HK-2 (cell line): ENCODE data around the gene HOXB6.

Experiments
- DNase-seq: peaks from one replicate; pipeline ENCODE4 v3.0.0-alpha.2; 2018; ENCODE audit not compliant: unreplicated experiment

HOXB6 gene

DNA sequence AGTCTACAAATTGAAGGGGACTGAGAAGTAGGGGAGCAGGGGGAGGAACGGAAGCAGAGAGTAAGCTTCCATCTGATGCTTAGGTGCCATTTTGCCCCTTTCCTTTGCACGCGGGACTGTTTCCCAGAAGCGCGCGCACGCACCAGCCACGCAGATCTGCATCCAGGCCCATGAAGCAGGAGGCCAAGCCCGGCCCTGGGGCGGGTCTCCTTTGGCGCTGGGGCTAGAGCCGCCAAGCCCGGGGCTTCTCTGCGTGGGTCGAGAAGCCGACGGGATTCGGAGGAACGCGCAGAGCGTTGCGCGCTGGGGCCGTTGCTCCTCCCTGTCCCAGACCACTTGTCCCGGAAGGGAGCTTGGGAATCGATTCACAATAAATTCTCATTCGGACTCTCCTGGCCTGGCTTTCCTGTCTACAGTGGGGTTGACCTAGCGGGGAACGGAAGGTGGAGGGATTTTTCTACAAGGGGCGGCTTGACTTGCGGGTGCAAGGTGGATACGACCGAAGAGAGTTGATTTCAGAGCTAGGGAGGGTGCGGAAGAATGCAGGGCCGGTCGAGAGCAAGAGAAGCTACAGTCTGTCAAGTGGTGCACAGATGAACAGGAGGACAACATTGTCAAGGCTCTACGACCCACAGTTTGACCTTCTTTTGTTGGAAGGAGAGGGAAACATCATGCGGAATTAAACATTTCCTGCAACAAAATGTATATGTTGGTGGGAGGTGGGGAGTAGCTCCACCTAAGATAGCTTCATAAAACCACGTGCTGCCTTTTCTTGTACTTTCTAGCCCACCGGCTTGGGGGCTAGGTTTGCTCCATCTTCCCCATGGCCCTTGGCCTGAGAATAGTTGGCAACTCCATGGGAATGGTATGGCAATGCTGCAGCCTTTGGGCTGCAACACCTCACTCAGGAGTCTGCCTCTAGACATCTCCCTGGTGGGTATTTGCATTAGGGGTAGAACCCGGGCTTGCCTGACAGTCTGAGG lies 16.9 kb upstream of the HOXB6 start:
- DNase-seq: no peak

DNA sequence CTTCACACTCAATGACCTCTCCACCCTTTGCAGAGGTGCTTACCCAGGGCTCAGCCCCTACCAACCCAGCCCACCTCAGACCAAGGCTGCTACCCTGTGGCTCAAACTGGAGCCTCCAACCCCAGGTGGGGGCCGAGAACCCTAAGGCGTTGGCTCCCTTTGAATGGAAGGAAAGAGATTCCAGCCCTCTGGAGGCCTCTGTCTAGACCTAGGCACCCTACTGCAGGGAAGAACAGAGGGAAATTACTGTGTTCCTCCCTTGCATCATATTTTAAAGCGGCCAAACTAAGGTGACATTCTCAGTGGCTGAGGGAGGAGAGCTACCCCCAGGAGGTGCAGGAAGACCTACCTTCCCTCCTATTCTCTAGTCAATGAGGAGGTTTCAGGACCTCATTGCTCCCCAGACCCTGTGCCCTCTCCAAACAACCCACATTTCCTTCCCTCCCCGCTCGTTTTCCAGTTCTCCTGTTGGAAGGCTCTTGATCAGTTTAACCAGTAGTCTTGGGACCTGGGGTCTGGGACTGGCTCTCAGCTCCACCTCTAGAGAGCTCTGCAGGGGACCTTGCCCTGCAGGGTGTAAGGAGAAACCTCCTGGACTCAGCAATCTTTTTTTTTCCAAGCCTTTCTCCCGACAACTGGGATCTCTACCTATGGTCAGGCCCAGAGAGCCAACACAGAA lies 15.8 kb upstream of the HOXB6 start:
- DNase-seq: no peak

DNA sequence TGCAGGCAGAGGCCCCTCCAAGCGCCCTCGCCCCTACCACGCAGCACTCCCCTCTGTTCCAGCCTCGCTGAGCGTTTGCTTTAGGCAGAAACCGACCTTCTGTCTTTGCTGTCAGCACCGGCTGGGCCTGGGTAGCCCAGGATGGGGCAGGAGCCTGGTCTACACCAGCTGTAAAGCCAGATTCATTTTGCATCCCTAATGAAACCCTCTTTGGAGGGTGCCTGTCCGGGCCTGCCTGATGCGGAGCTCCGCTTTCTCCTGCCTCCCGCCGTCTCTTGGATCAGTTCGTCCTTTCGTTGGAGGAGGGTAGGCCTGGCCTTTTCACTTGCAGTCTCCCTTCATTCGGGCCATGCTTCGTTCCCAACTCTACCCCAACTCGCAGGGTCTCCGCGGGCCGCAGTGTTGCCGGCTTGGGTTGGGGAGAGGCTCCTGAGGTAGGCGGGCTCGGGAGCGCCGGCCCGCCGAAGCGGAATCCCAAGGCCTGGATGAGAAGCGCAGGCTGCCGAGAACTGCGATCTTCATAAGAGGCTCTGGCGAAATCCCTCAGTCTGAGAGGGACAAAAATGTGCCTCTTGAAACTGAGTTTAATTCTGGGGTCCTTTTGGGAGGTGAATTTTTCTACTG lies 15.2 kb upstream of the HOXB6 start:
- DNase-seq: no peak

DNA sequence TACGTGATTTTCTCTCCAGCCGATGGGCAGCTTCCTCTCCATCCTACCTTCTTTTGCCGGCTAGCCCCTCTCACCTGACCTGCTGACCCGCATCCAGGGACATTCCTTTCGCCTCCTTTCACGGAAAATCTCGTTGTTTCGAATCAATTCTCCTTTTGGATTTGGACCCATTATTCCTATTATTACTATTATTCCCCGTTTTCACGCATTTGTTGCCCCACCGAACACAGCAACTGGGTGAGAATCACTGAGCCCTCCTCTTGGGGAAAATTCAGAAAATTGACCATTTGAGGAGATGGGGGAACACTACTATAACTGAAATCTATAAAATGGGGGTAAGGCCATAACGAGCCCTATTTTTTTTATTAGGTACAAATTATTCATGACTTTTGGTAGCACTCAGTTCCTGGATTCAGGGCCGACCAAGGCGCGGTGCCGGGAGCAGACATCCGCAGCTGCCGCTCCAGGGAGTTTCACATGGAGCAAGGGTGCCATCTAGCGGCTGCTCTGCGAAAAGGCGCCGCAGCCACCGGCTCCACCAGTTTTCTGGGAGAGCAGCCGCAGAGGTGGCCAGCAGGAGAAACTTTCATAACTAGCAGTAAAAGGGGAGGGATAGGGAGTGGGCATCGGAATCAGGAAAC lies 13.6 kb upstream of the HOXB6 start:
- peak; percentile 92 for DNase-seq

DNA sequence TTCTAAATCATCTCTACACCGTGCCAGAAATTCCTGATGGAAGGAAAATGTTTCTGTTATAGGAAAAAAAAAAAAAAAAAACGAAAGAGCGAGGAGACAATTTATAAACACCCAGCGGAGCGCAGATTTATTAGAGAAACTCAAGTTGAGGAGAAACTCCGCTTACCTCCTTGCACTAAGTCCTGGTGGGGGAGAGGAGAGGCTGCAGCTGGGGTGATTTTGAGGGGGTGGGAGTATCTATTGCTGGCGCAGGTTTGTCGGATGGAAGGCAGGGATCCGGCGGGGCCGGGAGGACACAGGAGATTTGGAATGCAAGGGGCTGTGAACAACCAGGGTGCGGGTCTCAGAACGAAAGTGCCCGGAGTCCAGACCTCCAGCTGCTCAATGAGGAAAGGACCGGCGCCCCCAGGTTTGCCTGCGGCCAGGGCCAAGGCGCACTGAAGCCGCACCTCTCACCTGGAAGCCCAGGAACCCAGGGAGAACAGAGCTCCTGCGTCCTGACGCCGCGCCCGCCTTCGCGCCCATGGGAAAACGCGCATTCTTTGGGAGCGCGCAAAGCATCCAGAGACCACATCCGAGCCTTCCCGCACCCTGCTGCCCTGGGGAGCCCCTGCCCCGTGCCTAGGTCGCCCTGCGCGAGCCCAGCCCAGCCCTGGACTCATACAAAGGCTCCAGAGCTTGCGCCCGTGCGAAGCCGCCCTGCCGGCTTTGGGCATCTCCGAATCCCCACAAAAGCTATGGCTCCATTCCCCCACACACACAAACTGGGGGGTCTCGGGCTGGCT lies 12.9 kb upstream of the HOXB6 start:
- no peak for DNase-seq

DNA sequence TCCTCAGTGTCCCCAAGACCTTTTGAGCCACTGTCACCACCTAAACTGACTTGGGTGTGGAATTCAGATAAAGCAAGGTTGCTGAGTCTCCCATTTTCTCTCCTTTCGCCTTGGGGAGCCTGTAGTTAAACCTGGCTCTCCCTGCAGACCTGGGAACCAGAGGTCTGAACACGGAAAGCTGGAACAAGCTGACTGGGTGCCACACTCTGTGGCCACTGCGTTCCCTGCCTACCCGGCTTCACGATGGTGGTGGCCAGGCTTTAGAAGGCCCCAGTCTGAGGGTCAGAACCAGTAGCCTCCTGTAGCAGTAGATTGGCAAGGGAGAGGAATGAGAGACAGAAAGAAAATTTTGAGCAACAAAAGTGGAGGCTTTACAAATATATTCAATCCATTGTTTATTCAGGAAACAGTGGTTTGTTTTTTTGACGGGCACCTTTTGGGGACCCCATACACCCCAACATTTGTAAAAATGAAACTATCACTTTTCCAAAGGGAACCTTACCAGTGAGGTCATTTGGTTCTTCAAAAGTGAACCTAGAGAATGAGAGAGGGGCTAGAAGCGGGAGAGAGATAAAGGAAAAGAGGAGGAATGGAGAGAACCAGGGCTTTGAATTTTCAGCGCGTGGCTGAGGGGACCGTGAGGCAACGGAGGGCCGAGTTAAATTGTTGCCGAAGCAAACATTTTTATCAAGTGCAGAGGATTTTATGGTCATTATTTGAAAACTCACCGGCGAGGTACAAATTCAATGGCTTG lies 12.1 kb upstream of the HOXB6 start:
- DNase-seq: no peak

DNA sequence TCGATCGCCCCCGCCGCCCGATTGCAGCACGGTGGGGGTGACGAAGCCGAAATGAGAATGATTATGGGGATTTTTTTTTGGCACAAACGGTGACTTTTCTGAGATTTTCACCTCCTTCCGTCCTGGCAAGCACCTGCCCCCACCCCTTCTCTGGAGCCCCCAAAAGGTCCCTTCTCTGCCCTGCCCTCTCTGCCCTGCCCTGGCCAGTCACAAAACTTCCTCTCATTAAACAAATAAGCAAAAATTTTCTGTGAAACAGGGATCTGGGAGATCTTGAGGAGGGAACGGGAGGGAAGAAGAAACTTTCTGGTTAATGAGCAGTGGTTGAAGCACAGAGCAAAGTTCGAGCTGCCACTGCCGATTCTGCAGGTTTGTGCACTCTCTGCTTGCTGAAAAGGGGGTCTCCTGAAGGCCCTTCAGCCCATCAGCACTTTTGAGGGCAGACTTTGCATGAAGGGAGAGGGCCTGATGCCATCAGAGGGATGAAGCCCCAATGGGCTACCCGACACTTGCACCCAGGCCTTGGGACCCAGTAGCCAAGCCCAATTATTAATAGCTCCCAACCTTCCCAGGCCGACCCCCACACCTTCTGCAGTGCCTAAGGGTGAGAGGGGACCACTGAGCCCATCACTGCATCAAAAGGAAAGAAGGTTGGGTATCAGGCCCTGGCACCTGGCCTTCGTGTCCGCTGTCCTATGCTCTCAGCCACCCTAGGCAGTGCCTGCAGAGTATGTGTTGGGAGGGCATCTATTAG lies 11.4 kb upstream of the HOXB6 start:
- DNase-seq: no peak

DNA sequence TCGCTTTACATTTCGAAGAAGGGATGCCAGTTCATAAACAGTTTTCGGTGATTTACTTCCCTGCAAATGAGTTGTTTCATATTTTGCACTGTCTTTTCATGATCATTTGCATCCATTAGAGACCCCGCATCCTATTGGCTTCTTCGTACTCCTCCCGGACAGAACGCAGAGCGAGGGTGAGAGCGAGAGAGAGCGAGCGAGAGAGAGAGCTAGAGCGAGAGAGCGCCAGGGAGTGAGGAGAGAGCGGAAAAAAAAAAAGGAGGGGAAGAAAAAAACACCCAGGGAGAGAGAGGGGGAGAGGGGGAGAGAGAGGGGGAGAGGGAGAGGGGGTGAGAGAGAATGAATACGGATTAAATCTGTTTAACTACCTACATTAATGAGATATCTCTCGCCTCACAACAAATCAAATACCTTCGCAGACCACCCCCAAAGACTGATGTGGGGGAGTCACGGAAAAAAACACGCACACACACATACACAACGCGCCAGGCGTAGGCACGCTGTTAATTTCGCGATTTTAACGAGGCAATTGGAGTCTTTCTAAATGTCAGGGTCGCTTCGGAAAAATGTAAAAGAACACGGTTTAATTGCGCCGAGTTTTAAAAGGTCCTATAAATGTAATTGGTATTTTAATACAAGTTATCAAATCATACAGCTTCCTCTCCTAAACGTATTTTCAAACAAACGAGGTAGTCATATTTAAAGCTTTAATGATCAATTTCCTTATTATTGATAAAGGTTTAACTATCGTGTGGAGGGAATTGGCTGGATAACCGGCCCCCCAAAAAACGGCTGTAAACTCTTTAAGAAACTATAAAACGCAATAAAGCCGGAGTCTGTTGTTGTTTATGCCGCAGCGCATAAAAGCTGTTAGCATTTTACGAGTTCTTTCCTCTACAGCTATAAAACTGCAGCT lies 10.5 kb upstream of the HOXB6 start, which contains the start of gene HOXB8:
Gene HOXB8 (minus strand): TSS at position 246 of the 916 bp plus-strand sequence. CDS start 588 bp downstream, outside the sequence.
- no peak for DNase-seq

DNA sequence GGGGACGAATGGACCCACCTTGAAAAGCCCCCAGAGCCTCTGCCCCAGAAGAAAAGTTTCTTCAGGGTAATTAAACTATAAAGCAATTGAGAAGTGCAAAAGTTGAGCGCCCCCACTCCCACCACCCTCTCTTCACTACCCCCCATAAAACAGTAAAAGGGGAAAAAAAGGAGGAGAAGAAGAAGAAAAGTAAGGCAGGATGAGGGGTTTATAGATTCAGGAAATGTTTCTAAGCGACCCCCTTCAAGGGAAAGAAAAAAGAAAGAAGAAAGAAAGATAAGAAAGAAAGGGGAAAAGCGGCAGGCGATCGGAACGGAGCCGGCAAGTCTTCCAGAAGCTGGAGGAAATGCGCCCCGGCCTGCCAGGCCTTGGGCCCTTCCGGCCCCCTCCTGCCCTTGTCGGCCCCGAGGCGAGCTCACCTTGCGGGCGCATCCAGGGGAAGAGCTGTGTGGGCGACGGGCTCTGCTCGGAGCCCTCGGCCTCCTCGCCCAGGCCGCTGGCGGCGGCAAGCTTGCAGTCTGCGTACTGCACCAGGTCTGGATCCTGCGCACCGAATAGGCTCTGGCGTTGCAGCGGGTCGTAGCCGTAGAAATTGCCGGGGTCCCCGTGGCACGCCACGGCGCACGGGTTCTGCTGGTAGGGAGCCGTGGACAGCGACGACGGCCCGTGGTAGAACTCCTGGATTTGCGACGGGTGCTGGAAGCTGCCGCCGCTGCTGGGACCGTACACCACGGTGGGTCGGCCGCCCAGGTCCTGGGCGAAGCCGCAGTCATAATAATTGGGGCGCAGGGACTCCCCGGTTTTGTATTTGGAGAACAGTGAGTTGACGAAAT lies 9.3 kb upstream of the HOXB6 start:
- peak; percentile 60 for DNase-seq

DNA sequence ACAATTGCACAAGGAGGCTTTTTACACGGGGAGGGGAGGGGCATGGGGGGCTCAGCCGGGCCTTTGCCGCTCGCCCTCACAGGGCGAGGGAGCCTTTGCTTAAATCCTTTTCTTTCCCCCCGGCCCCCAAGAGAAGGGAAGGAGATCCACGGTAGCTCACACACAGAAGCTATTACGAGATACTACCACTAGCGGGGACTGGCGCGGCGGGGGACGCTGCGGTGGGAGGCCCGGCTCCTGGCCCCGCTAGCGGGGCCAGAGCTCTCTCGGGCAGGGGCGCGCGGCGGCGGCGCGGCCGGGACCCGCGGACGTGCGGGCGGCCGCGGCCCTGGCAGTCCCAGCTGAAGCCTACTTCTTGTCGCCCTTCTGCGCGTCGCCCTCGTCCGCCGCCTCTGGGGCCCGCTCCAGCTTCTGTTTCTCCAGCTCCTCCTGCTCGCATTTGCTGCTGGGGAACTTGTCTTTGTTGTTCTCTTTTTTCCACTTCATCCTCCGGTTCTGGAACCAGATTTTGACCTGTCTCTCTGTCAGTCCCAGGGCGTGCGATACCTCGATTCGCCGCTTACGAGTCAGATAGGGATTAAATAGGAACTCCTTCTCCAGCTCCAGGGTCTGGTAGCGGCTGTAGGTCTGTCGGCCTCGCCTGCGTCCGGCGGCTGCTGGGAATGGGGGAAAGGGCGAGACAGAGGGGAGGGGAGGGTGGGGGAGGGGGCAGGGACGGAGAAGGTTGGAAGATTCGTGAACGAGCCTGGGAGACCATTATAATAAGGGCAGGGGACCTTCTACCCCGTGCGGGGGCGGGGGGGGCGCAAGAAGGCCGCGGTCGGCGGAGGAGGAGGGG lies 8.3 kb upstream of the HOXB6 start:
- peak; percentile 64 for DNase-seq

DNA sequence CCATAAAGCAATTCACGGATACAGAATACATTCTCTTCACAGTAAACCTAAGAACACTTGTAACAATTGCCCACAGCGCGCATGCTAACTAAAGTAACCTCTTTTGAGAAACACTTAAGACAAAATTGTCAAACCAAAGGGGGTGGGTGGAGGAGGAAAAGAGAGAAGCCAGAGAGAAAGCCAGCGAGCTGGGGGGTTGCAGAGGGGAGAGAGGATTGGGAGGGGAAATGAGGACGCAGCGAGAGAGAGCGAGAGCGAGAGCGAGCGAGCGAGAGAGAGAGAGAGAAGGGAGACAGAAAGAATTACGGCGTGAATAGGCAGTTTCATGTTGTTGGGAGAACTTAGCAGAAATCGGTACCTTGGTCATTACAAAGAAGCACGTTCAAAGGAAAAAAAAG lies 7.7 kb upstream of the HOXB6 start:
- no peak for DNase-seq

DNA sequence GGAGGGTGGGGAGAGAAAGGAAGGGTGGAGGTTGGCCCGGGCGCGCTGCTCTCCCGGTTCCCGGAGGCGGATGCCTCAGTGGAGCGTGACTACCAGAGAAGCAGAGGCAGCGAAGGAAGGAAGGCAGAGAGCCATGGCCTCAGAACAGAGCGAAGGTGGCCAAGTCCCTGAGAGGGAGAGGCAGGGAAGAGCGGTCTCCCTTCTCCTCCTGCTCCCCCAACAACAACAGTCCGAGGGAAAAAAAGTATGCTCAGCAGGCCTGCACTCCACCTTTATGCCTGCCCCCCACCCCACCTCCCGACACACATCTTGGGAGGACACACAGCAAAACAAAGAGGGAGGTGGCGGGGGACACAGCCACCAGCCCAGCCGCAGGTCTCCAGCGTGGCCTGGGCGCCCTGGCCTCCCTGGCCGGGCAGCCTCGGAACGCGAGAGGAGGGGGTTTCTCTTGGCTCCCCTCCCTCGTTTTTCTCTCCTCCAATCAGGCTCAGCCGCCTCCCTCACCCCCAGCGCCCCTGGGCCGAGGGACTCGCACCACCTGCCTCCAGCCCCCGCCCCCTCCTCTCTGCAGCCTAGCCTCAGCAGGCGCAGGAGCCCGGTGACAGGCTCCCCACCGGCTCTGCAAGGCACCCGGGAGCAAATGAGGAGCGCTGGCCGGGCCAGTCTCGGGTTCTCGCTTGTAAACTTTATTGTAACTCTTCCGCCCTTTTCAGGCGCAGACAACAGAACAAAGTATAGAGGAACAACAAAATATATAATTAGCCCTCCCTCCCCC lies 7.1 kb upstream of the HOXB6 start:
- DNase-seq: peak; percentile 72

DNA sequence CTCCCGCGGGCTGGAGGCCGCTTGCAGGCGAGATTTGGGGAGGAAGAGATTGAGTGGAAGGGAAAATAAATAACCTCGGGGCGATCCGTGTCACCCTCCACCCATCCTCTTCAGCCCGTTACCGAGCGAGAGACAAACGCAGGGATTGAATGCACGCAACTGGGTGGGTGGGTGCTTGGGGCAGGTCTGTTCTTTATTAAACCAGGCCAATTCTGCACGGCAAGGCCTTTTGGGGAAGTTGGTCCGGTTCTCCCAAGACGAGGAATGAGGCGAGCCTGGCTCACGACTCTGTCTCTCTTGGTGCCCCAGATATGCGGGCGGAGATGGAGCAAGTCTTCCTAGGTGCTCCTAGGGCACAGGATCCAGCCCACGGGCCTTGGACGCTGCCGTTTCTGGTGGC lies 6.4 kb upstream of the HOXB6 start:
- DNase-seq: no peak

DNA sequence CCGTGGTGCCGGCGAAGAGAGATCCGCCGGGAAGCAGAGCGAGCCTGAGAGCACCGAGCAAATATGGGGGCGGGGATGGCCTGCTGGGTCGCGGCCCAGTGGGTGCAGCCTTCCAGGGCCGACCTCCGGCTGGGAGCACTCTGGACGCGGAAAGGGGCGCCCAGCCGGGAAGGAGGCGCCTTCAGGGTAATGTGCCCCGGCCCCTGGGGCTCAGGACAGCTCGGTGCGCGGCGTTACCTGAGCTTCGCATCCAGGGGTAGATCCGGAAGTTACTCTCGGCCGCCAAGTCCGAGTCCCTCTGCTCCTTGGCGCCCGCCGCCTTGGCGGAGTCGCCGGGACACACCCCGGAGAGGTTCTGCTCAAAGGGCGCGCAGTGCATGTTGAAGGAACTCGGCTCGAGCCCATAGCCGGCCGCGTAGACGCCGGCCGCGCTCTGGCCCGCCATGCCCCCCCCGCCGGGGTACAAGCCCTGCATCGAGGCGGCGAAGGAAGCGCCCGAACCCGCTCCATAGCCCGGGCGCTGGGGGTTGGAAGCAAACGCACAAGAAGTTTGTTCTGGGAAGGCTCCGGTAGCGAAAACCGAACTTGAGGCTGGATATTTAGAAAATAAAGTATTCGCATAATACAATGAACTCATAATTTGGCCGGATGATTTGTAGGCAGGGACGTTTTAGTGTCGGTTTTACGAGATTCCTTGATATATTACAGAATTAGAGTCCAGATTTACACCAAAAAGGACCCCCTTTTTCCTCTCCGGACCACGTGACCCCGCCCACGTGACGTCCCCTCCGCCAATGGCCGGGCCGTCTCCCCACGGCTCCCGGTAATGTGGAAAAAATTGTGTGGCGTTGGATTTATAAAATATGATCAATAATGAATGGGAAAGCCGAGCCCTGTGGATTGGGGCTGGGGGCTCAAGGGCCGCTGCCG lies 5.8 kb upstream of the HOXB6 start, which contains the start of gene HOXB7:
Gene HOXB7 (minus strand): TSS at position 736 of the 930 bp plus-strand sequence. CDS start 99 bp downstream, at position 637.
- peak; percentile 82 for DNase-seq
